ENCODE results near the gene STYX.

The STYX gene

DNA sequence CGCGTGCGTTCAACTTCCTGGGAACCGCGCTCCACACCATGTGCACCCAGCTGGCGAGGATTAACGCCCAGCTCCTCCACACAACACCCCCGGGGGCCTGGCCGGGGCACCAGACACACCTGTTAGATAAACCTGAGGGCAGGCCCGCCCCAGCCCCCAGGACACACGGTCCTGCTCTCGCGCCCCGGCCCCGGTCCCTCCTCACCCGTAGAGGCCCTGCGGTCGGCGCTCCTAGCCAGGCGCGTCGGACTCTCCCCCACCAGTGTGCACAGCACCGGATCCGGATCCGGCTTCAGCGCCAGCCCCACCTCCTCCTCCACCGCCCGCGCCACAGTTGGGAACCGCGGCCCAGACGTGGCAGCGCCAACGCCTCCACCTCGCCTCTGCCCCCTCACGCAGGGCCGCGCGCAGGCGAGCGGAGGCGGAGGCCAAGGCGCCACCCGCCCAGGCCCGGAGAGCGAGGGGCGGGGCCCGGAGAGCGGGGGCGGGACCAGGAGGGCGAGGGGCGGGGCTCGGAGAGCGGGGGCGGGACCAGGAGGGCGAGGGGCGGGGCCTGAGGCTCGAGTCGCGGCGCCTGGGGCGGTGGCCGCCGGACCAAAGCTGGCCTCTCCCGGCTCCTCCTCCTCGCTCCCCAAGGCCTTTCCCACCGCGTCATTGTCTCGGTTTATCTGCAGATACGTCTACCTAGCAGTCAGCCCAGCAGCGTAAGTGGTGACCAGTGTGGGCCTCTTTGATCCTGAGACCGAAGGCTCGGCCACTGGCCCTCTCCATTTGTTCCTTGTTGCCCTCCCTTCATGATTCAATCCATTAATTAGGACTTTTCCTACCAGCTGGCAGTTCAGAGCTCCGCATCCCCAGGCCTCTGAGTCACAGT is 61.5 kb downstream of the STYX start, which contains the start of gene GNPNAT1:
Gene GNPNAT1 (minus strand): TSS at position 385 of the 874 bp plus-strand sequence. CDS start 6,957 bp downstream, outside the sequence.
- peak; percentile 47; the same call in 1 of the 2 replicates for TF ChIP-seq CTBP1 (IDR thresholded peaks at IDR 0.05; ENCODE audit: borderline replicate concordance)
- no peak for TF ChIP-seq HDGF (IDR thresholded peaks at IDR 0.05; ENCODE audit: borderline replicate concordance)
- TF ChIP-seq FOXK2 (IDR thresholded peaks at IDR 0.05) = no peak
- TF ChIP-seq, protein P1, sequence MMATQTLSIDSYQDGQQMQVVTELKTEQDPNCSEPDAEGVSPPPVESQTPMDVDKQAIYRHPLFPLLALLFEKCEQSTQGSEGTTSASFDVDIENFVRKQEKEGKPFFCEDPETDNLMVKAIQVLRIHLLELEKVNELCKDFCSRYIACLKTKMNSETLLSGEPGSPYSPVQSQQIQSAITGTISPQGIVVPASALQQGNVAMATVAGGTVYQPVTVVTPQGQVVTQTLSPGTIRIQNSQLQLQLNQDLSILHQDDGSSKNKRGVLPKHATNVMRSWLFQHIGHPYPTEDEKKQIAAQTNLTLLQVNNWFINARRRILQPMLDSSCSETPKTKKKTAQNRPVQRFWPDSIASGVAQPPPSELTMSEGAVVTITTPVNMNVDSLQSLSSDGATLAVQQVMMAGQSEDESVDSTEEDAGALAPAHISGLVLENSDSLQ (IDR thresholded peaks at IDR 0.05) = peak; percentile 29; the same call in 1 of the 2 replicates
- TF ChIP-seq FOXM1 (IDR thresholded peaks at IDR 0.05; ENCODE audit: borderline replicate concordance) = no peak
- TF ChIP-seq LEF1 (IDR thresholded peaks at IDR 0.05; ENCODE audit: borderline replicate concordance) = no peak
- peak; percentile 90 for TF ChIP-seq L3MBTL2 (conservative IDR thresholded peaks at IDR 0.05)
- no peak for TF ChIP-seq FOXA1 (IDR thresholded peaks at IDR 0.05)
- TF ChIP-seq ELF4 (IDR thresholded peaks at IDR 0.05) = no peak
- ChIA-PET CTCF (interaction anchor here (0.5 kb wide), 1 partner anchor 1772 kb away, joined by 3 read pairs; no protein-coding TSS in a partner anchor), POLR2A (interaction anchor here (0.8 to 2.3 kb wide), 8 partner anchors 8 to 239 kb away, joined by 3 to 6 read pairs (median 4); partner anchors contain the start of genes ERO1A, GPR137C, STYX and TXNDC16)
- peak; percentile 94 for DNase-seq (ENCODE audit: extremely low spot score)

DNA sequence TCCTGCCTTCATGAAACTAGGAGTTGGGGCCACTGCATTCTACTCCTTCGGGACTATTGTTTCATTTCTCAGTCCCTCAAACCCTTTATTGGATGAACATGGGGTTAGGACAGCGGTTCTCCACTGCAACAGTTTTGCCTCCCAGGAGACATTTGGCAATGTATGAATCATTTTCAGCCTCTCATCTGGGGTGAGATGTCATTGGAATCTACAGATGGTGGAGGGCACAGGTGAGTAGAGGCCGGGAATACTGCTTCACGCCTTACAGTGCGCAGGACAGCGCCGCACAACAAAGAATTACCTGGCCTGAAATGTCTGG is 62.1 kb downstream of the STYX start:
- TF ChIP-seq ZNF384 (IDR thresholded peaks at IDR 0.05) (no peak), TARDBP (IDR thresholded peaks at IDR 0.05) (no peak), SP1 (IDR thresholded peaks at IDR 0.05) (no peak), CTBP1 (IDR thresholded peaks at IDR 0.05; ENCODE audit: borderline replicate concordance) (no peak), ARNT (IDR thresholded peaks at IDR 0.05) (no peak)
- TF ChIP-seq, protein P1 (IDR thresholded peaks at IDR 0.05) = no peak
- ChIA-PET CTCF (interaction anchor here (0.5 kb wide), 1 partner anchor 1772 kb away, joined by 3 read pairs; no protein-coding TSS in a partner anchor), POLR2A (interaction anchor here (0.8 to 2.3 kb wide), 5 partner anchors 9 to 240 kb away, joined by 3 to 6 read pairs (median 4); partner anchors contain the start of genes GPR137C and TXNDC16)
- no peak for DNase-seq (ENCODE audit: extremely low spot score)

DNA sequence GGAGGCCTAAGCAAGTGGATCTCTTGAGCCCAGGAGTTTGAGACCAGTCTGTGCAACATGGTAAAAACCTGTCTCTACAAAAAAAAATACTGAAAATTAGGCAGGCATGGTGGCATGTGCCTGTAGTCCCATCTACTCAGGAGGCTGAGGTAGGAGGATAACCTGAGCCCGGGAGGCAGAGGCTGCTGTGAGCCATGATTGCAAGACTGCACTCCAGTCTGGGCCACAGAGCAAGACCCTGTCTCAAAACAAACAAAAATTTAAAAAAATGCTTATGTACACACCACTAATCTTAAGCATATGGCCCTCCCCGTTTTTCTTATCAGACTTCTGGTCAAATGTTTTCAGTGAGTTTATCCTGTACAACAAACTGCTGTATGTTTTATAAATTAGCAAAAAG is 63.1 kb downstream of the STYX start:
- CTCF ChIA-PET = no interaction called here
- POLR2A ChIA-PET = no interaction called here
- no peak for DNase-seq (ENCODE audit: extremely low spot score)
- TF ChIP-seq LEF1 (IDR thresholded peaks at IDR 0.05; ENCODE audit: borderline replicate concordance) = no peak
- TF ChIP-seq ZNF384 (IDR thresholded peaks at IDR 0.05) = no peak
- no peak for TF ChIP-seq FOXA1 (IDR thresholded peaks at IDR 0.05)
- TF ChIP-seq TARDBP (IDR thresholded peaks at IDR 0.05) = no peak
- TF ChIP-seq NFRKB (IDR thresholded peaks at IDR 0.05) = no peak
- no peak for TF ChIP-seq SP1 (IDR thresholded peaks at IDR 0.05)
- TF ChIP-seq FOXM1 (IDR thresholded peaks at IDR 0.05; ENCODE audit: borderline replicate concordance) = no peak
- no peak for TF ChIP-seq HDGF (IDR thresholded peaks at IDR 0.05; ENCODE audit: borderline replicate concordance)
- TF ChIP-seq ELF4 (IDR thresholded peaks at IDR 0.05) = no peak
- no peak for TF ChIP-seq CTBP1 (IDR thresholded peaks at IDR 0.05; ENCODE audit: borderline replicate concordance)
- TF ChIP-seq ARNT (IDR thresholded peaks at IDR 0.05) = no peak
- no peak for TF ChIP-seq FOXK2 (IDR thresholded peaks at IDR 0.05)

DNA sequence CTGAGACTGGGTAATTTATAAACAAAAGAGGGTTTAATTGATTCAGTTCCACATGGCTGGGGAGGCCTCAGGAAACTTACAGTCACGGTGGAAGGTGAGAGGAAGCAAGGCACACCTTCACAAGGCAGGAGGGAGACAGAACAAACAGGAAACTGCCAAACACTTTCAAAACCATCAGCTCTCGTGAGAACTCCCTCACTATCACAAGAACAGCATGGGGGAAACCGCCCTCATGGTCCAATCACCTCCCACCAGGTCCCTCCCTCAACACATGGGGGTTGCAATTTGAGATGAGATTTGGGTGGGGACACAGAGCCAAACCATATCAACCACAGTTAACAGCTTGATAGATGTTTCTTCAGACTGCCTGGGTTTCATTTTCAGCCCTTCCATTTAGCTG is 67.7 kb downstream of the STYX start:
- POLR2A ChIA-PET = no interaction called here
- no peak for DNase-seq (ENCODE audit: extremely low spot score)
- TF ChIP-seq CTBP1 (IDR thresholded peaks at IDR 0.05; ENCODE audit: borderline replicate concordance) (no peak), SUZ12 (IDR thresholded peaks at IDR 0.05) (no peak), FOXM1 (IDR thresholded peaks at IDR 0.05; ENCODE audit: borderline replicate concordance) (no peak), NFRKB (IDR thresholded peaks at IDR 0.05) (no peak), BHLHE40 (IDR thresholded peaks at IDR 0.05; ENCODE audit: borderline replicate concordance) (no peak), HDGF (IDR thresholded peaks at IDR 0.05; ENCODE audit: borderline replicate concordance) (no peak), FOXK2 (IDR thresholded peaks at IDR 0.05) (no peak), TARDBP (IDR thresholded peaks at IDR 0.05) (no peak), SP1 (IDR thresholded peaks at IDR 0.05) (no peak), ZNF384 (IDR thresholded peaks at IDR 0.05) (no peak), FOXA1 (IDR thresholded peaks at IDR 0.05) (no peak)
- CTCF ChIA-PET = interaction anchor here (0.7 kb wide), 1 partner anchor 1877 kb away, joined by 4 read pairs; no protein-coding TSS in a partner anchor

DNA sequence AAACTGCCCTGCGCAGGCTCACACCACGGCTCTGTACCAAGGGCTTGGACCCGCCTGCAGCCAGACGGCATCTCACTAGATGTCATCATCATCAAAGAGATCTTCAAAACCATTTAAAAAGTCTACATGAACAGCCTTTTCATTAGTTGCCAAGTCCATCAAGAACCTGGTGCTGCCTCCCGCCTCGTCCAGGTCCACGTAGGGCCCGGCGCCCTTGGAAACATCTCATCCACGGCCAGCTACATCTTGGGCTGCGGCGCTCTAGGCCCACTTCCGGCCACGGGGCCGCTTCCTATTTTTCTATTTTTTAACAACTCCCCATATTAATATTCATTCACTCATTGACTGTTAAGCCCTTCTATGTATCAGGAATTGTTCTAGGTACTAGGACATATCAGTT is 68.9 kb downstream of the STYX start:
- TF ChIP-seq BHLHE40 (IDR thresholded peaks at IDR 0.05; ENCODE audit: borderline replicate concordance) = no peak
- no peak for TF ChIP-seq HDGF (IDR thresholded peaks at IDR 0.05; ENCODE audit: borderline replicate concordance)
- no peak for TF ChIP-seq CTBP1 (IDR thresholded peaks at IDR 0.05; ENCODE audit: borderline replicate concordance)
- TF ChIP-seq SUZ12 (IDR thresholded peaks at IDR 0.05) = no peak
- TF ChIP-seq FOXK2 (IDR thresholded peaks at IDR 0.05) = no peak
- no peak for TF ChIP-seq ARNT (IDR thresholded peaks at IDR 0.05)
- TF ChIP-seq SP1 (IDR thresholded peaks at IDR 0.05) = no peak
- no peak for TF ChIP-seq LEF1 (IDR thresholded peaks at IDR 0.05; ENCODE audit: borderline replicate concordance)
- no peak for TF ChIP-seq L3MBTL2 (conservative IDR thresholded peaks at IDR 0.05)
- CTCF ChIA-PET = no interaction called here
- no peak for DNase-seq (ENCODE audit: extremely low spot score)
- POLR2A ChIA-PET = no interaction called here

DNA sequence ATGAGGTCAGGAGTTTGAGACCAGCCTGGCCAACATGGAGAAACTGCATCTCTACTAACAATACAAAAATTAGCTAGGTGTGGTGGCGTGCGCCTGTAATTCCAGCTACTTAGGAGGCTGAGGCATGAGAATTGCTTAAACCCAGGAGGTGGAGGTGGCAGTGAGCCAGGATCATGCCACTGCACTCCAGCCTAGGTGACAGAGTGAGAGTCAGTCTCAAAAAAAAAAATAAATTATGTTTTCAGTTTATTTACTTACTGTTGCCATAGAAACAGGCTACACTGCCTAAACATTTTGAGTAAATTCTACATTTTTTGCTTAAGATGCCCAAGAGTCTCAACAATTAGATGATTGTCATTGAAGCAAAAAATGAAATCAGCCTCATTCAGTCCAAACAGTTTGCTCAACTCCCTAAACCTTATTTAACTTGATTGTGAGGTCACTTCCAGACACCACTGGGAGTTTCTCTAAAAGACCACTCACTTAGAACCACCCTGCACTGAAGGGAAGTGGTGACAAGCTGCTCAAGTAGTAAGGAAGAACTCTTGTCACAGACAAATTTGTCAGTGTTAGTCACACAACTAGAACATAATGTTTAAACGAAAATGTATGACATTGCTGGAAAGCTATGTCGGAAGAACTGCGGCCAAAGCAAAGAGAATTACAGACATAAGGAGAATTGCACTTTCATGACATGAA is 71.2 kb downstream of the STYX start:
- ChIA-PET CTCF (interaction anchor here (0.9 kb wide), 1 partner anchor 153 kb away, joined by 3 read pairs; no protein-coding TSS in a partner anchor), POLR2A (no interaction called here)
- TF ChIP-seq FOXA1 (IDR thresholded peaks at IDR 0.05) = no peak
- DNase-seq (ENCODE audit: extremely low spot score) = no peak

Measured in HEK293T (cell line).